Stimulated activated CD4-positive, alpha-beta T cell treated with anti-CD3 and anti-CD28 coated beads, Interleukin-15, amount 100 ng/mL, for 1 hour (primary cell): ENCODE measurements around the gene PCBP1.
"Not testable (repeated sequence)": the region's sequence is repeated elsewhere in the genome, so short reads cannot be mapped to it uniquely, and the experiment has no call there.

Experiments used
- DNase-seq, 2 donors: peaks; one replicate each; pipeline ENCODE4 v3.0.0-alpha.2; 2020; ENCODE audit warnings: low read depth in 1 of 2, low spot score in 1 of 2

The PCBP1 gene

DNA sequence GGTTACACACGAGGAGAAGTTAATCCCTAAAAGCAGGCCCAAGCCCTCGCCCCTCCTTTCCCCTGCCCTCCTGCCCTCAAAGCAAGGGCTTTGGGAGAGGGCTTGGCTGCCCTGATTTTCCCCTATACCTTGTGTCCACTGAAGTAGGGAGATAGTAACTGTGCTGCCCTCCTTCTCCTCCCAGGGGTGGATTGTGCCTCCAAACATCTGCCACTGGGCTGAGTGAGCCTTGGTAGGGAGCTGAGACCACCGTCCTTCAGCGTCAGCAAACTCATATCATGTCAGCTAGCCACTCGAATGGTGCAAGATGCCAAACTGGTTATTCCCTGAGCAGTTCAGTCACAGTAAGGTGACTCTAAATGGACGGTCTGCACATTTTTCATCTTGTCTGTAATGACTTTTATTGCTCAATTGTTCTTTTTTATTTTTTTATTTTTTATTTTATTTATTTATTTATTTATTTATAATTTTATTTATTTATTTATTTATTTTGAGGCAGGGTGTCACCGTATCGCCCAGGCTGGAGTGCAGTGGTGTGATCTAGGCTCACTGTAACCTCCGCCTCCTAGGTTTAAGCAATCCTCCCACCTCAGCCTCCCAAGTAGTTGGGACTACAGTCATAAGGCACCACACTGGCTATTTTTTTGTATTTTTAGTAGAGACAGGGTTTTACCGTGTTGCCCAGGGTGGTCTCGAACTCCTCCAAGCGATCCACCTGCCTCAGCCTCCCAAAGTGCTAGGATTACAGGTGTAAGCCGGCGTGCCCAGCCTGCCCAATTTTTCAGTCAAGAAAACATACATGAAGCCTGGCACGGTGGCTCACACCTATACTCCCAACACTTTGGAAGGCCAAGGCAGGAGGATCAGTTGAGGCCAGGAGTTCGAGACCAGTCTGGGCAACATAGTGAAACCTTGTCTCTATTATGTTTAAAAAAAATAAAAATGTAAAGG is 8.7 kb downstream of the PCBP1 start:
- DNase-seq: no peak

DNA sequence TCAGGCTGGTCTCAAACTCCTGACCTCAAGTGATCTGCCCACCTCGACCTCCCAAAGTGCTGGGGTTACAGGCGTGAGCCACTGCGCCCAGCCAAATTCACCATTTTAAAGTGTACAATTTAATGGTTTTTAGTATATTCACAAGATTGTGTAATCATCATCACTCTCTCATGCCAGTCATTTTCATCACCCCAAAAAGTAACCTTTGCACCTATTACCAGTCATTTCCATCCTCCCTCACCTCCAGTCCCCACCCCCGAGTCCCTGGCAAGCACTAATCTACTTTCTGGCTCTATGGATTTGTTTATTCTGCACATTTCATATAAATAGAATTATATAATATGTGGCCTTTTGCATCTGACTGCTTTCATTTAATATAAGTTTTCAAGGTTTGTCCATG is 10.8 kb downstream of the PCBP1 start:
- no peak for DNase-seq

DNA sequence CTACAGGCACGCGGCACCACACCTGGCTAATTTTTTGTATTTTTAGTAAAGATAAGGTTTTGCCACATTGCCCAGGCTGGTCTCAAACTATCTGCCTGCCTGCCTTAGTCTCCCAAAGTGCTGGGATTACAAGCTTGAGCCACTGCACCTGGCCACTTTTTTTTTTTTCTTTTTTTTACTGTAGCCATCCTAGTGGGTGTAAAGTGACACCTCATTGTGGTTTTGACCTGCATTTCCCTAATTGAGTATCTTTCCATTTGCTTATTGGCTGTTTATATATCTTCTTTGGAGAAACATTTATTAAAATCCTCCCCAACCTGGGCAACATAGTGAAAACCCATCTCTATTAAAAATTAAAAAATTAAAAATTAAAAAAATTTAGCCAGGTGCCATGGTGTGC is 12.0 kb downstream of the PCBP1 start:
- DNase-seq: no peak

DNA sequence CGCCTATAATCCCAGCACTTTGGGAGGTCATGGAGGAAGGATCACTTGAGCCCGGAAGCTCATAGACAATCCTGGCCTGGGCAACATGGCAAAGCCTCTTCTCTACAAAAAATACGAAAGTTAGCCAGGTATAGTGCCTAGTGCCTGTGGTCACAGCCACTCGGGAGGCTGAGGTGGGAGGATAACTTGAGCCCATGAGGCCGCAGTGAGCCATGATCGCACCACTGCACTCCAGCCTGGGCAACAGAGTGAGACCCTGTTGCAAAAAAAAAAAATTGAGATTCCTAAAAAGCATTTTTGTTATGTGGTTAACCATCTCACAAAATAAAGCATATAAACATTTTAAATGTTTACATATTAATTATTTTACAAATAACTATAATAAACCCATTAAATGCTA is 13.9 kb downstream of the PCBP1 start:
- no peak for DNase-seq

DNA sequence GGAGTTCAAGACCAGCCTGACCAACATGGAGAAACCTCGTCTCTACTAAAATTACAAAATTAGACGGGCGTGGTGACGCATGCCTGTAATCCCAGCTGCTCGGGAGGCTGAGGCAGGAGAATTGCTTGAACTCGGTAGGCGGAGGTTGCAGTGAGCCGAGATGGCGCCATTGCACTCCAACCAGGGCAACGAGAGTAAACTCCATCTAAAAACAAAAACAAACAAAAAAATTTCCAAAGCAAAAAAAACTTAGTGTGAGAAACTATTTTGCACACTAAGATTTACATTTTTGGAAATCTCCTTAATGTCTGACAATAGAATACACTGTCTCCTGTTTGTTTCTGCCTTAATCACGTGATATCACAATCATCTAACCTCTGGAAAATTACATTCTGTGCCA is 14.4 kb downstream of the PCBP1 start:
- not testable (repeated sequence) for DNase-seq

DNA sequence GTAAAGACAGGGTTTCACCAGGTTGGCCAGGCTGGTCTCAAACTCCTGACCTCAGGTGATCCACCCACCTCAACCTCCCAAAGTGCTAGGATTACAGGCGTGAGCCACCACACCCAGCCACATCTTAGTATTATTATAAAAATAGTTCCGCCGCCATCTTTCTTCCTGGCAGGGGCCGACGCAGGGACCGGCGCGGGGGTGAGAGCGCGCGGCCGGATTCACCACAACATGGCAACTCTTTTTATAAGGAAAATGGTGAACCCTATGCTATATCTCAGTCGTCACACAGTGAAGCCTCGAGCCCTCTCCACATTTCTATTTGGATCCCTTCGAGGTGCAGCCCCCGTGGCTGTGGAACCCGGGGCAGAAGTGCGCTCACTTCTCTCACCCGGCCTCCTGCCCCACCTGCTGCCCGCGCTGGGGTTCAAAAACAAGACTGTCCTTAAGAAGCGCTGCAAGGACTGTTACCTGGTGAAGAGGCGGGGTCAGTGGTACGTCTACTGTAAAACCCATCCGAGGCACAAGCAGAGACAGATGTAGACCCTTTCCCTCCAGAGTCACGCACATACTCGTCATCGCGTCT is 15.1 kb downstream of the PCBP1 start:
- not testable (repeated sequence) for DNase-seq

DNA sequence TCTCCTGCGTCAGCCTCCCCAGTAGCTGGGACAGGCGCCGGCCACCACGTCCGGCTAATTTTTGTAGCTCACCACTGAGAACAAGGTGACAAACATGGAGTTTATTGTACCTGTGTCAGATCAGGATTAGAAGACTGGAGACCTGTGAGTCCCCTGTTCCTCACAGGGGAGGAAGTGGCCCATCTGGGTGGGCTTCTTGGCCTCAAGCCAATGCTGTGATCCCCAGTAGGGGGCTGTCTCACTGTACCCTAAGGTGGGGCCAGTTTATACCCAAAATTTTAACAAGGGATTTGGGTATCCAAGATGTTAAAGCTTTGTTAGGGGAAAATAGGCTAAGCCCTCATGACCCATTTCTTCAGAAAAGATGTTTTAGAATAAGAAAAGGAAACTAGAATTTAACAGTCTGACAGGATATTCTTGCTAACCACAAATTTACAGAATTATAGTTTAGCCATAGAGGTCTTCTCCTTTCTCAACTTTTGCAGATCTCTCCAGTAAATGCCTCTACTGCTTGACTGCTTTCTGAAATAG is 16.3 kb downstream of the PCBP1 start:
- no peak for DNase-seq

DNA sequence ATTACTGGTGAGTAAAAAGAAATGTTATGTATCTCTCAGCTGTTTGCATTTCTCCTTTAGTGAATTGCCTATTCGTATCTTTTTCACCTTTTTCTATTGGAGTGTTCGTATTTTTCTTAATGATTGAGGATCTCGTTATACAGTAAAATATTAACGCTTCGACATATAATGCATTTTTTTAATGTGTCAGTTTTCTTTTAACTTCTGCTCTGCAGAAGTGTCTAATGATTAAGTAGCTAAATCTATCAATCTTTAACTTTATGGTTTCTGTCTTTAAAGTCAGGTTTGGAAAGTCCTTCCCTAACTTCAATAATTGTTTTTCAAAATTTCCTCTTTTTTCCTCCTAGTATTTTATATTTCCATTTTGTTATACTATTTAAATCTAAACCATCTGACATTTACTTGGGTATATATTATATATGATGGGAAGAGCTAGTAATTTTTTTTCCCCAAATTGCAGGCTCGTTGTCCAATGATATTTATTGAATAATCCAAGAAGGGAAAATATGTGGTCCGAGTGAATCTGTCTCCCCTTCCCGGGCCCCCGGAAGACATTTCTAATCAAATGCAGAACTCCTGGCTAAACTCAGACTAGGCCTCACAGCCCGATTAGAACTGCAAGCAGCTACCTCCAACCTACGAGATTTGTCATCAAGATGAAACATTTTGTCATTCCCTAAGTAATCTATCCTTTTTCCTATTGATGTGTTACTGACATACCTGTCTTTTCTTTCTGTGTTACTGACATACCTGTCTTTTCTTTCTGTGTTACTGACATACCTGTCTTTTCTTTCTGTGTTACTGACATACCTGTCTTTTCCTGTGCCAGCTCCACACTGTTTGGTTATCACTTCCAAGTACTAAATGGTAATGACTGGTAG is 17.2 kb downstream of the PCBP1 start:
- DNase-seq: no peak

DNA sequence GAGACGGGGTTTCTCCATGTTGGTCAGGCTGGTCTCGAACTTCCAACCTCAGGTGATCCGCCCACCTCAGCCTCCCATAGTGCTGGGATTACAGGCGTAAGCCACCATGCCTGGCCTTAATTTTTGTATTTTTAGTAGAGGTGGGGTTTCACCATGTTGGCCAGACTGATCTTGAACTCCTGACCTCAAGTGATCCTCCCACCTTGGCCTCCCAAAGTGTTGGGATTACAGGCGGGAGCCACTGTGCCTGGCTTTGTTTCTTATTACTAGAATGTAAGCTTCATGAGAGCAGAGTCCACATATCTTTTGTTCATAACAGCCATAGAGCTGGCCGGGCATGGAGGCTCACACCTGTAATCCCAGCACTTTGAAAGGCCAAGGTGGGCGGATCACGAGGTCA is 18.9 kb downstream of the PCBP1 start:
- not testable (repeated sequence) for DNase-seq

DNA sequence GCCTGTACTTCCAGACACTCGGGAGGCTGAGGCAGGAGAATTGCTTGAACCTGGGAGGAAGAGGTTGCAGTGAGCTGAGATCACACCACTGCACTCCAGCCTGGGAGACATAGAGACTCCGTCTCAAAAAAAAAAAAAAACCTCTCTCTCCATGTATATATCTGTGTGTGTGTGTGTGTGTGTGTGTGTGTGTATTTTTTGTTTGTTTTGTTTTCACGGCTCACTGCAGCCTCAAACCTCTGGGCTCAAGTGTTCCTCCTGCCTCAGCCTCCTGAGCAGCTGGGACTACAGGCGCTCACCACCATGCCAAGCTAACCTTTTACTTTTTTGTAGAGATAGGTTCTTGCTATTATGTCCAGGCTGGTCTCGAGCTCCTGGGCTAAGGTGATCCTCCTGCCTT is 23.1 kb downstream of the PCBP1 start:
- not testable (repeated sequence) for DNase-seq

DNA sequence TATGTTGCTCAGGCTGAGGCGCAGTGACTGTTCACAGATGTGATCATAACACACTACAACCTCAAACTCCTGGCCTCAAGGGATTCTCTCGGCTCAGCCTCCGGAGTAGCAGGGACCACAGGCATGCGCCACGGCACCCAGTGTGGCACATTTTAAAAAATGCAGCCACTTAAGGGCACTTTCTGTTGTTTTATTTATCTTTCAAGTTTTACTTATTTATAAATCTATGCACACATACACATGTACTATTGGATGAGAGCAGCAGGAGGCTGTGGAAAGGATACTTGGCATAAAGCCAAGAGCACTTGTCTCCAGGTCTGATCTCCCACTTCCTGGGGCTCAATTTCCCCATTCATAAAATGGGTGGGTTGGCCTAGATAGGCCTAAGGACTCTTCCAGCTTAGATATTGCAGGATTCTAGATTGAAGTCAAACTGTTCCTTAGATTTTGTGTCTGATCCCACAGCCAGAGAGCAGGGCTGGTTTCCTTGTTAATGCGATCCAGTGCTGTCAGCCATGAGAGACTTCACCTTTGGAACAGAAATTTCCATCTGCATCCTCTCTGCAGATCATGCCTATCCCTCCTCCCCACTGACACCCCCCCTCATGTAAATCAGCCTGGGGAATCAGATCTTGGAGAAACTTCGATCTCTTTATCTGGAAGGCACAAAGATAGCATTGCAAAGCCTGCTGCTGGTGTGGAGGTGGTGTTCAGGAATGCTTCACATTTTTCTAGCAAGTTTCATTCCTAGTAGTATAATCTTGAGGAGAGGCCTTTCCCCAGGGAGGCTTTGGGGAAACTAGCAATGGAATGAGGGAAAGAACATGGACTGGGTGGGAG is 24.7 kb downstream of the PCBP1 start:
- DNase-seq: no peak

DNA sequence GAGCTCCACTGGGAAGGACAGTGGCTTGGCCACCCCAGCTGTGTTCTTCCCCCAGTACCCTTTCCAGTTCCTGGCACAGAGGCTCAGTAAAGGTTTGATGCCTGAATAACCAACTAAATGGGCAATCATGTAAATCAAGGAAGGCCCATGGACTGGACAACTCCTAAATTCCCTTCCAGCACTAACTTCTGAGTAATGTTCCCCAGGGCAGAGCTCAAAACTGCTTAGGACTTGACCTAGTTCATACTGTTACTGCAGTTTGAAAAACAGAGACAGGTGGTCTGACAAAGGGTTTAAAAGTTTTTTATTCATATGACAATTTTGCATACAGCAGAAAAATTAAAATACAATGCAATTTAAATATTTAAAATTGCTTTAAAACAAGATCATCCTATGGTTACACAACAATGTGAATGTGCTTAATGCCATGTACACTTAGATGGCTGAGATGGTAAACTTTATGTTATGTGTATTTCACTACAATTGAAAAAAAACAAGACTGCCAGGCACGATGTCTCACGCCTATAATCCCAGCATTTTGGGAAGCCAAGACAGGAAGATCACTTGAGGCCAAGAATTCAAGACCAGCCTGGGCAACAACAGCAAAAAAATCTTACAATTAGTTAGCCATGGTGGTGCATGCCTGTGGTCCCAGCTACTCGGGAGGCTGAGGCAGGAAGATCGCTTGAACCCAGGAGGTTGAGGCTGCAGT is 26.2 kb downstream of the PCBP1 start:
- no peak for DNase-seq

DNA sequence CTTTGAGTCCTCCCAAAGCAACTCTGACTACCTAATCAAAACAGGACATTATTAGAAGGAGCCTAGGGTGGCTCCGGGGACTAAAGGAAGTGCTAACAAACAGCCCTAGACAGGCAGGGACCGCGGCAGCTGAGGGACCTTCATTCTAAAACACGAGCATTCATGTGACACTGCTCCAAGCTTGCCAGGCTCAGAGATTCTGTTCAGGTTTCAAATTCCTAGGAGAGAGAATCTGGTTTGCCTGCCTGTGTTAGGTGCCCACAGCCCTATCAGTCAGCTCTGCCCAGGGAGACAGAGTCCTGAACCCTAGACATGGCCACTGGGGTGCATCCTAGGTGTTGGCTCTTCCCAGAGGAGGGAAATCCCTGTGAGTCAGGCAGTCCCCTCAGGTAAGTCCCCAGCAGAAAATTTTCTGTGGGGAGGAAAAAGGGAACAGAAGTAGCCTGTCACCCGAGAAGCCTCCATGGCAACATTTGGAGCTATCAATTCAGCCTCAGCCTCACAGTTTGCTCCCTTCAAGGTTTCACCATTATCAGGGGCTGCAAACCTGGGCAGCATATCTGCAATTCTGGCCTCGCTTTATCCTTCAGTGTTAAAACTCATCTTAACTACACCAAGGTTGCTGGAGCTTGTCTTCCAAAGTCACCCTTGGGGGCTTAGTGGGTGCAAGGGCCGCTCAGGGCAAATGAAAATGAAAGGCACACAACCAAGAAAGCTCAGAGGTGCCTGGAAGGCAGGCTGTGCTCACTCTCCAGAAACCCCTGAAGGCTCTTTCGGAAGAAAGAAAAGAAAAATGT is 28.6 kb downstream of the PCBP1 start:
- DNase-seq: no peak

DNA sequence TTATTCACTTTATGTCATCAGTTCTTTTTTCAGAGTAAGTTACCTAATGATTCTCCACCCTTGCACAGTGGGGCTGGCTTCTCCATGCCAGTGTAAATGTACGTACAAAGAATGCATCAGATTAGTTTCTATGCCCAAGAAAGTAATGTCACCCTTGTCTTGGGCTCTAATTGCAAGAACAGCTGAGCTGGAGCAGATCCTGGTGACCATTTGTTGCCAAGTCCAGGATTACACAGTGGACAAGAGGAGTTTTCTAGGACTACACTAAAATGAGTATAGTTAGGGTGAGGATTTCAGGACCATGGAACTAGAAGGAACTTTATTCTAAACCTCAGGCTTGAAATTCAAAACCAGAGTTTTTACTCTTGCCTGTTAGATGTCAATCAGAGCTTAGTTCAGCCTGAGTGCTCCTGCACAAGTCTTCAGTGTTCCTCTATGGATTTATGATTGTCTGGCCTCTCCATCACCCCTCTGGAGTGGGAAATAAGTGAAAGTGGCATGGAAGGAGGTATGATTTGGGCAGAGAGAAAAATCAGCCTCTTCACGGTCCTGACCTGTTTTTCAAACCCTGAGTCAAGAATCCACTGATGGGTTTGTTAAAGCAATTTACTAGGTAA is 29.8 kb downstream of the PCBP1 start:
- no peak for DNase-seq

DNA sequence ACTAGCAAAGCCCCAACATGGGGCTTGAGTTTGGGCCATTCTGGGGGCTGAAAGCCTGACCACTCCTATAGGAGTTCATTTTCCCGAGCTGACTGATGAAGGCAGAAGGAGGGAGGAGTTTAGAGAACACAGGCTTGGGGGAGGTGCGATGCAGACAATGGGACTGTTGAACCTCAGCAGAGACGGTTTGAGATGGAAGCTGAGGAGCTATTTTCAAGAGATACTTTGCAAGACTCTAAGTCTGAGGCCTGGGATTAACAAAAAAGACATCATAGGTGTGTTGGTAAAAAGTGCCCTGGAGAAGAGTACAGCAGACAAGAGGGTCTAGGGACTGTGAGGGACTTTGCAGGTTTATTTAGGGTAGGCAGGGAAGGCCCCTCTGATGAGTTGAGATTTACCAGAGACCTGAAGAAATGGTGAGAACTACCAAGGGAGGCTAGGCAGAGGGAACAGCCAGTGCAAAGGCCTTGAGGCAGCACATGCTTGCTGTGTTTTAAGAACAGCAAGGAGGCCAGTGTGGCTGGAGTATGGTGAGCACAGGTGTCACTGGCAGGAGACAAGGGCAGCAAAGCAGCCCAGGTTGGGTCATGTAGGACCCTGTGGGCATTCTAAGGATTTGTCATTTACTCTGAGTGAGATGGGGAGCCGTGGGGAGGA is 31.6 kb downstream of the PCBP1 start:
- no peak for DNase-seq

DNA sequence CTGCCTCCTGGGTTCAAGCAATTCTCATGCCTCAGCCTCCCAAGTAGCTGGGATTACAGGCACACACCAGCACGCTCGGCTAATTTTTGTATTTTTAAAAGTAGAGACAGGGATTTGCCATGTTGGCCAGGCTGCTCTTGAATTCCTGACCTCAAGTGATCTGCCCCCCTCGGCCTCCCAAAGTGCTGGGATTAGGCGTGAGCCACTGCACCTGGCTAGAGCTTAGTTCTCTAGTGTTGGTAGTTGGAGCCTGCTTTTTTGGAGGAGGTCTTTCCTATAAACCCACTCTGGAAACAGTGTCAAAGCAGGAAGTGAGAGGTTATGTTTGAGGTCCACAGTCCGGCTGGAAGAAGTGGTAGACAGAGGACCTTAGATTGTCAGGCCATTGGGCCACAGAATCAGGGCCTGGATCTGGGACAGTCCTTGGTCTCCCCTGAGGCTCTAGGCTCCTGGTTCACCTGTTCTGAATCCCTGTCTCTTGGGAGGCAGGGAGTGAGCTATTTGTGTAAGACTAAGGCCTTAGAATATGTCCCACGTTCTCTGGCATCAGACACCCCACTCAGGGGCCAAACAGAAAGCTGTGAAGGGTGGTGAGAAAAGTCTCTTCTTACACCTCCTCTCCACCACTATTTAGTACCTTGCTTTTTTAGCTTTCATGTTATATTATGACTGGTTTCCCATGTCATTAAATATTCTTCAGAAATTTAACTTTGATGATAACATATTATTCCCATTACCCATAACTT is 34.5 kb downstream of the PCBP1 start:
- DNase-seq: no peak

DNA sequence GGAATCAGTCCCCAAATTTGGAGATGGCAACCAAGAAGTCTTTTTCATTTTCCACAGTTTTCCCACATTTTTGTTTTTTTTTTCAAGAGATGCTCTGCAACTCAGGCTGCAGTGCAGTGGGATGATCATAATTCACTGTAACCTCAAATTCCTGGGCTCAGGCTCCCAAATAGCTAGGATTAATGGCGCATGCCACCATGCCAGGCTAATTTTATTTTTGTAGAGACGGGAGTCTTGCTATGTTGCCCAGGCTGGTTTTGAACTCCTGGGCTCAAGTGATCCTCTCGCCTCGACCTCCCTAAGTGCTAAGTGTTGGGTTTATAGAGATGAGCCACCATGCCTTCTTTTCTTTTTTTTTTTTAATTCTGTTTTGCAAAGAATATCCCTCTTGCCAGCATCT is 35.2 kb downstream of the PCBP1 start:
- no peak for DNase-seq
